Right atrium auricular region (tissue), 2 donors: ENCODE data around the gene KHNYN. TPM values are rescaled to one million over a fixed set of nuclear protein-coding genes. Genes with fewer than 3 reads are reported as not detected.
A peak's percentile ranks its signal among the peaks of the same experiment; 100 is the strongest.

Experiments
- DNase-seq: peaks from one replicate; pipeline ENCODE4 v3.0.0-alpha.2; 2019; ENCODE audit warnings: low spot score
- H3K27ac ChIP-seq, 2 donors: fragments of 200-600 bp; sonication (generic); 1 replicate in 1 of 2; 2 replicates in 1 of 2; pipeline ENCODE4 v1.5.1; 2016 to 2019
- H3K27me3 ChIP-seq, 2 donors: fragments of 200-600 bp; sonication (generic); one replicate each; pipeline versions ENCODE4 v1.5.1 to v1.6.0; 2017 to 2019
- H3K36me3 ChIP-seq: fragments of 200-600 bp; sonication (generic); one replicate; pipeline ENCODE4 v1.5.1; 2016
- H3K4me1 ChIP-seq, 2 donors: fragments of 200-600 bp; sonication (generic); one replicate each; pipeline versions ENCODE4 v1.5.1 to v1.6.0; 2017 to 2019
- H3K4me3 ChIP-seq, 2 donors: fragments of 200-600 bp; sonication (generic); 1 replicate in 1 of 2; 2 replicates in 1 of 2; pipeline ENCODE4 v1.5.1; 2017 to 2019; ENCODE audit warnings: mild to moderate bottlenecking in 1 of 2, moderate library complexity in 1 of 2
- H3K9me3 ChIP-seq, 2 donors: fragments of 200-600 bp; sonication (generic); one replicate each; pipeline ENCODE4 v1.5.1; 2019
- total RNA-seq, 2 donors: library from RNA; depleted of rRNA; stranded (reverse); fragments of >200 nt; gene quantifications; one replicate each; pipeline ENCODE4 v1.1.0, GENCODE V29; 2016
- TF ChIP-seq, protein P1 (sequence below), 2 donors: fragments of 200-600 bp; sonication (generic); IDR thresholded peaks; one replicate each; pipeline ENCODE4 v1.5.1; 2019; ENCODE audit warnings: antibody characterized with exemption in 2 of 2

Gene KHNYN
- total RNA-seq, 2 donors from 2014 or later = 16.3 to 23.0 TPM

DNA sequence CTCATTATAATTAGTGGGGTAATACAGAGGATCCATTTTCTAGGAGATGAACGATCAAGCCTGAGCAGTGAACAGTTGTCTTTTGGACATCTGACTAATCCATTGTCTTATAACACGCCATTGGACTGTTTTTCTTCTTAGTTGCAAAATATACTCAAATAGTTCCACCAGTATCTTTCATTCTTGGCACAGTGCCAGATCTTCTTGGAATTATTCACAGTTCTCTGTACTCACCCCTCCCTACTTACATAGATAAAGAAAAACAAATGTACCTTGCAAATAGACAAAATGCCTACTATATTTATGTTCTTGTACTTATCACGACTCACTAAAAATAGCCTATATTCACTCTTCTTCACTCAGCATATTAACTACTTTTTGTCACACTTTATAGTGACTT, 4.0 kb upstream of the KHNYN start:
- H3K9me3 ChIP-seq = no peaks in the 10 kb centered on the region
- H3K4me1 ChIP-seq = peaks cover 0 to 24% of the 10 kb centered on the region in 2 donors
- H3K27ac ChIP-seq = peak overlapping the region in 1 of 2 donors; percentile 59
- no peak for DNase-seq
- H3K4me3 ChIP-seq = no peak overlapping the region
- no peaks in the 10 kb centered on the region for H3K27me3 ChIP-seq
- H3K36me3 ChIP-seq = no peaks in the 10 kb centered on the region
- TF ChIP-seq, protein P1, sequence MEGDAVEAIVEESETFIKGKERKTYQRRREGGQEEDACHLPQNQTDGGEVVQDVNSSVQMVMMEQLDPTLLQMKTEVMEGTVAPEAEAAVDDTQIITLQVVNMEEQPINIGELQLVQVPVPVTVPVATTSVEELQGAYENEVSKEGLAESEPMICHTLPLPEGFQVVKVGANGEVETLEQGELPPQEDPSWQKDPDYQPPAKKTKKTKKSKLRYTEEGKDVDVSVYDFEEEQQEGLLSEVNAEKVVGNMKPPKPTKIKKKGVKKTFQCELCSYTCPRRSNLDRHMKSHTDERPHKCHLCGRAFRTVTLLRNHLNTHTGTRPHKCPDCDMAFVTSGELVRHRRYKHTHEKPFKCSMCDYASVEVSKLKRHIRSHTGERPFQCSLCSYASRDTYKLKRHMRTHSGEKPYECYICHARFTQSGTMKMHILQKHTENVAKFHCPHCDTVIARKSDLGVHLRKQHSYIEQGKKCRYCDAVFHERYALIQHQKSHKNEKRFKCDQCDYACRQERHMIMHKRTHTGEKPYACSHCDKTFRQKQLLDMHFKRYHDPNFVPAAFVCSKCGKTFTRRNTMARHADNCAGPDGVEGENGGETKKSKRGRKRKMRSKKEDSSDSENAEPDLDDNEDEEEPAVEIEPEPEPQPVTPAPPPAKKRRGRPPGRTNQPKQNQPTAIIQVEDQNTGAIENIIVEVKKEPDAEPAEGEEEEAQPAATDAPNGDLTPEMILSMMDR (IDR thresholded peaks at IDR 0.05) = no peak

DNA sequence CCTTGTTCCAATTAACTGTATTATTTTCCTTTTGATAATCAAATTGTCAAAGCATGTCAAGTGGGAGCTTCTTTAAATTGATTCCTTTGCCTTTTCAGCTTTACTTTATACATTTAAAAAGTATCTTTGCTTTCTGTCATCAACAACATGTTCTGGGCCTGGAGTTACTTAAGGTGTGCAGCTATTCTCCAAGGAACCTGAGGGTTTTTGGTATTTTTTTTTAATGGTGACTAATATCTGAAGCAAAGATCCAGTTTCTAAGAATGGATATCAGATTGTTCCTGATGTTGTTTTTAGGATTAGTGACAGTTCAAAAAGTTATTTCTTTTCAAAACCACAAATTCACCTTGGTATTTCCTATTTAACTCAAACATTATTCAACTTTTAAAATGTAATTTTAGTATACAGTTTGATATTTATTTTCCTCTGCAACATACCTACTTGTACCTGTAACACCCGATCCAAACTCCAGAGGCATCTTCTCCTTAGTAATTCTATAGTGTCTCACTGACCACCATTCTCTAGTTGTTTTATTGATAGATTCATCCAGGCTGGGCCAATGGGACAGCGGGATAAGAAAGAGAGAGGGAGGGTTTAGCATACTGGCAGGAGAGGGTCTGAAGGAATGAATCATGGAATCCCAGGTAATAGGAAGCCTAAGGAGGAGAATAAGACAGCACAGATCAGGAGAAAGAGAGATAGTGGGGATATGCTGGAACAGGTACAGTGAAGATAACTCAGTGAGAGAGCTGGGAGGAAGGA, 3.4 kb upstream of the KHNYN start:
- H3K27me3 ChIP-seq = no peaks in the 10 kb centered on the region
- peak overlapping the region in 1 of 2 donors; percentile 59 for H3K27ac ChIP-seq
- DNase-seq = no peak
- TF ChIP-seq, protein P1 (IDR thresholded peaks at IDR 0.05) = no peak
- peaks cover 2% of the 10 kb centered on the region for H3K36me3 ChIP-seq
- H3K4me1 ChIP-seq = peaks cover 0 to 30% of the 10 kb centered on the region in 2 donors
- no peak overlapping the region for H3K4me3 ChIP-seq
- no peaks in the 10 kb centered on the region for H3K9me3 ChIP-seq

DNA sequence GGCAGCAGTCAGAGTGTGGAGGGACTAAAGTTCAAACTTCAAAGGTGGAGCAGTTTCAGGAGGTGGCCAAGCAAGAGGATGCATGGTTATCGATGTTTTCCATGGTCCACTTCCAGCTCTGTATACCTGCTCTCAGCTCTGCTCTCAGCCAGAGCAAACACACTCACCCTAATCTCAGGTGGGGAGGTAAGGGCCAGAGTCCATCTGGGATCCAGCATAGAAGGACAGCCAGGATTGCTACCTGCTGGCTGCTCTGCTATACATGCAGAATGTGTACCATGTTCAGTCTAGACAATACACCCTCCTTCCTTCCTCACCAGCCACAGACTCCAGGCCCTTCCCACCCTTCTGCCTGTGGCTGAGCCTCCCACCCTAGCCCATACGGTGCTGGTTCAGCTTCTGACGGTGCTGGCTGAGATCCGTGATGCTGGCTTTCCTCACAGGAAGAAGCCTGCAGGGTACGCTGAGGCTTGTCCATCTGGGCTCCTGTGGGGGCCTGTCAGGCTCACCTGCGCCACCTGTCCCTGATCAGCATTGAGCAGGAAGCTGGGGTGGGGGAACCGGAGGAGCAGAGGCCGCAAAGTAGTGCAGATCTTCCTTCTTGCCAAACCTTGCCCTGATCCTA, 2.7 kb upstream of the KHNYN start:
- no peak overlapping the region for H3K4me3 ChIP-seq
- H3K27me3 ChIP-seq = no peaks in the 10 kb centered on the region
- no peak for DNase-seq
- H3K9me3 ChIP-seq = no peaks in the 10 kb centered on the region
- peaks cover 4% of the 10 kb centered on the region for H3K36me3 ChIP-seq
- no peak overlapping the region for H3K27ac ChIP-seq
- TF ChIP-seq, protein P1 (IDR thresholded peaks at IDR 0.05) = no peak
- H3K4me1 ChIP-seq = peaks cover 0 to 37% of the 10 kb centered on the region in 2 donors

DNA sequence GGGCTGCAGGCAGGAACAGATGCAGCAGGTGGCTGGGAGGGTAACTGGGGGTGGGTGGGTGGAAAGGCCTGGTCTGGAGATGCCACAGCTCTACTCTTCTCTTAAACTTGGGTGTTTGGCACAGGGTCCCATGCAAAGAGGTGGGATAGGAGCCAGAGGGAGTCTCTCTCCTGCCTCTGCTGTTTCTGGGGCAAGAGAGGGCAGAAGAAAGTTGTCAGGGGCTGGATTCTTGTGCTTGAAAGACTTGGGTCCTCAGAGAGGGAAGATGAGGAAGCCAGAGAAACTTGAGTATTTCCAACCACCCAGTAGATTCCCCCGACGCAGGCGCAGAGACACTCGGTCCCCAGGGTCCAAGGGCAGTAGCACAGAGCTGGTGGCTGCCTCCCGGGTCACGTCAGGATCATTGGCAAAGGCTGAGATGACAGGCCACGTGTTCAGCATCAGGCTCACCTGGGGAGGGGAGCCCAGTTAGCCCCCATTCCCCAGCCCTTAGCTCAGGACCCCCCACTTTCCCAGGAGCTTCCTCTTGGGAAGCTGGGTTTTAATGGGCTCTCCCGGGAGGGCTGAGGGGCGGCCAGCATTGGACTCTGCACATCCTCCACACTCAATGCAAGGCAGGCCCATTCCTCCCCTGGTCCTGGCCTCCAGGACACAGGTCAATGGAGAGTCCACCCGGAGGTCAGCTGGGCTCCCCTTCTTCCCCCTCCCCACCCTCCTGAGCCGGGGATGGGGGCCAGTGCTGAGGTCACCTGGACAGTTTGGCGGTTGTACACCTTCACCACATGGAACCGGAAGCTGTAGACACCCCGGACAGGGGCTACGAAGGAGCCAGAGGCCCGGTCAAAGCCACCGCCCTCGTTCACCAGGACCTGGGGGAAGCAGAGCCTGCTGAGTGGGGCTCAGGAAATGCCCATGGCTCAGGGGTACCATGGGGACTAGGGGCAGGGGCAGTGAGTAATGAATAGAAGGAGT, 1.9 kb upstream of the KHNYN start:
- Histone ChIP-seq H3K36me3 (peaks cover 12% of the 10 kb centered on the region), H3K27me3 (no peaks in the 10 kb centered on the region), H3K4me1 (peaks cover 0 to 44% of the 10 kb centered on the region in 2 donors), H3K9me3 (no peaks in the 10 kb centered on the region), H3K4me3 (no peak overlapping the region), H3K27ac (no peak overlapping the region)
- TF ChIP-seq, protein P1 (IDR thresholded peaks at IDR 0.05) = no peak
- no peak for DNase-seq

DNA sequence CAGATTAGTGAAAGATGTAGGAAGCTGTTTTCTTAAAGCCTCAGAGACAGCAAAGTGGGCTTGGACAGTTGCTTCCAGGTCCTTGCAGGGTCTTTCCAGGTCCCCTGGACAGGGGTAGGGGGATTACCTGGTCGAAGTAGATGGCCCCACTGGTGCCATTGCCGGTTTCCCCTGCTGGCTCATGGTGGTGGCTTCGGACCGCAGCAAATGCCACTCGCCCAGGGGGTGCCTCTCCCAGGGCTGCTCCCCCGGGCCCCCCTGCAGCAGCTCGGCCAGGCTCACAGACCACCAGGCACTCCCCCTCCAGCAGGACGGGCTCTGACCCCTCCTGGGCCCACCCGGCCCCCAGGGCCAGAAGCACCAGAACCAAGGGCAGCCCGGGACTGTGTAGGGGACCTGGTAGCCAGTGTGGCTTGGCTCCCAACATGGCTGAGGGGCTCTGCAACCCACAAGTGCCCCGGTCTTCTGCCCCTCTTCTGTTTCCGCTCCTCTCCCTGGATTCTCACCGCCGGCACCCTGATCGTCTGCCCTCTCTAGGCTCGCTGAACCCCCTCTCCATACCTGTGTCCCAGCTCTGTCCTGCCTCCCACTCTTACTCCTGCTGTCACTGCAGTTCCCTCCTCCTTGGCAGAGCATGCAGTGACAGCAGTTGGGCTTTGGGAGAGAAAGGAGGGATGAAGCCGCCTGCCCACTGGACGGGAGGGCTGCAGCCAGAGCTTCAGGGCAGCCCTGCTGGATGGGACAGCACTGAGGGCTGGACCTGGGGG, 943 bp upstream of the KHNYN start:
- no peaks in the 10 kb centered on the region for H3K9me3 ChIP-seq
- H3K27me3 ChIP-seq = no peaks in the 10 kb centered on the region
- H3K4me3 ChIP-seq = peak overlapping the region in 1 of 2 donors; percentile 67
- peak overlapping the region; percentile 93 to 96 for H3K27ac ChIP-seq
- H3K4me1 ChIP-seq = peaks cover 0 to 44% of the 10 kb centered on the region in 2 donors
- peaks cover 20% of the 10 kb centered on the region for H3K36me3 ChIP-seq
- TF ChIP-seq, protein P1 (IDR thresholded peaks at IDR 0.05) = no peak
- no peak for DNase-seq
